Astrocyte (in vitro differentiated cells and primary cell): ENCODE data around the gene NRF1.

Experiments used
- CTCF ChIP-seq: IDR thresholded peaks from 2 replicates; pipeline ENCODE4 v1.5.1; 2011; ENCODE audit warnings: low read depth, mild to moderate bottlenecking, inconsistent platforms, low read length, moderate library complexity; ENCODE audit not compliant: insufficient read depth
- EZH2 ChIP-seq: IDR thresholded peaks from 2 replicates; pipeline ENCODE4 v1.6.1; 2012; ENCODE audit warnings: mild to moderate bottlenecking, low read length, inconsistent platforms; ENCODE audit not compliant: insufficient read depth

DNA sequence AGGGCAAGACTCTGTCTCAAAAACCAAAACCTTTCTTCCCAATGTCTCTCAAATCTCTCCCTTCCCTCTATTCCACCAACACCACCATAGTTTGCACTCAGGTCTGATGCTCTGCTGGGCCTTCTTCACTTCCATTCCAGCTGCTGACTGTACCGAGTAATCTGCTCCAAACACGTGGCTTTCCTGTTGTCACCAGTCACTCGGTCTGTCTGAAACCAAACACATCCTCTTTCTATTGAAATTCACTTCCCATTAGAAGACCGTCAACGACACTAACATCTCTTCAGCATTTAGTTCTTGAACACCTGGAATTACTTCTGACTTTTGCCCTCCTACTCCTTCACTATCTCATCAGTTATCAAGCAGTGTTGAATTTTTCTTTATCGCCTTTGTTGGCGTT lies 4.7 kb upstream of the NRF1 start:
- TF ChIP-seq CTCF = no peak
- TF ChIP-seq EZH2 = no peak
